ENCODE data around the gene HSPA12A. TPM values are rescaled to one million over a fixed set of nuclear protein-coding genes. Genes with fewer than 3 reads are reported as not detected.

HSPA12A gene
- total RNA-seq, 1 experiment from 2014 or later: 3.1 TPM

GRCh38 chr10:116636385-116636784, 106.0 kb downstream of the HSPA12A start:
- H3K4me1 ChIP-seq (ENCODE audit: insufficient read depth, low read length): no peaks in the 10 kb centered on the region
- H3K27me3 ChIP-seq (ENCODE audit: low read length): no peaks in the 10 kb centered on the region
- H4K20me1 ChIP-seq (ENCODE audit: low read length): no peaks in the 10 kb centered on the region
- no peaks in the 10 kb centered on the region for H3K9me3 ChIP-seq (ENCODE audit: low read length)
- H3K79me2 ChIP-seq (ENCODE audit: low read length): no peaks in the 10 kb centered on the region
- no peaks in the 10 kb centered on the region for H3F3A ChIP-seq (ENCODE audit: low read length, unreplicated experiment)
- no peak for ATAC-seq
- intact Hi-C loops (cut with micrococcal nuclease): no loop called here
- no peak for DNase-seq
- H3K27ac ChIP-seq (ENCODE audit: low read length): no peak overlapping the region
- no peaks in the 10 kb centered on the region for H3K36me3 ChIP-seq (ENCODE audit: low read depth, low read length)
- H3K9ac ChIP-seq (ENCODE audit: low read length): no peak overlapping the region
- CTCF ChIA-PET: no interaction called here
- no TSS peak for BruUV-seq (replicated peaks)
- POLR2A ChIA-PET (ENCODE audit: unreplicated experiment): no interaction called here
- H3K4me2 ChIP-seq (ENCODE audit: low read length): no peak overlapping the region
- no peak overlapping the region for H2AFZ ChIP-seq (ENCODE audit: low read length)
- no peaks in the 10 kb centered on the region for H3K9me2 ChIP-seq (replicated peaks; ENCODE audit: low read length)
- TF ChIP-seq CTCF (conservative IDR thresholded peaks at IDR 0.05; ENCODE audit: low read depth, low read length) (no peak), EZH2 (IDR thresholded peaks at IDR 0.05; ENCODE audit: low read length, unreplicated experiment) (no peak), EZH2phosphoT487 (IDR thresholded peaks at IDR 0.05; ENCODE audit: borderline replicate concordance, low read length) (no peak)
- H3K4me3 ChIP-seq (ENCODE audit: low read length): no peak overlapping the region

GRCh38 chr10:116634126-116634975, 108.0 kb downstream of the HSPA12A start:
- ChIA-PET POLR2A (ENCODE audit: unreplicated experiment) (no interaction called here), CTCF (no interaction called here)
- ATAC-seq: no peak
- Histone ChIP-seq H3K9me3 (ENCODE audit: low read length) (no peaks in the 10 kb centered on the region), H3K36me3 (ENCODE audit: low read depth, low read length) (no peaks in the 10 kb centered on the region), H2AFZ (ENCODE audit: low read length) (no peak overlapping the region), H3F3A (ENCODE audit: low read length, unreplicated experiment) (no peaks in the 10 kb centered on the region), H3K4me1 (ENCODE audit: insufficient read depth, low read length) (no peaks in the 10 kb centered on the region), H3K9me2 (replicated peaks; ENCODE audit: low read length) (no peaks in the 10 kb centered on the region), H3K9ac (ENCODE audit: low read length) (no peak overlapping the region), H3K4me3 (ENCODE audit: low read length) (no peak overlapping the region), H4K20me1 (ENCODE audit: low read length) (no peaks in the 10 kb centered on the region), H3K27ac (ENCODE audit: low read length) (no peak overlapping the region), H3K27me3 (ENCODE audit: low read length) (no peaks in the 10 kb centered on the region), H3K4me2 (ENCODE audit: low read length) (no peak overlapping the region), H3K79me2 (ENCODE audit: low read length) (no peaks in the 10 kb centered on the region)
- BruUV-seq (replicated peaks): no TSS peak
- intact Hi-C loops (cut with micrococcal nuclease): no loop called here
- no peak for DNase-seq
- no peak for TF ChIP-seq CTCF (conservative IDR thresholded peaks at IDR 0.05; ENCODE audit: low read depth, low read length)
- no peak for TF ChIP-seq EZH2phosphoT487 (IDR thresholded peaks at IDR 0.05; ENCODE audit: borderline replicate concordance, low read length)
- no peak for TF ChIP-seq EZH2 (IDR thresholded peaks at IDR 0.05; ENCODE audit: low read length, unreplicated experiment)

- TF ChIP-seq CTCF (conservative IDR thresholded peaks at IDR 0.05; ENCODE audit: low read depth, low read length): no peak
- no peak for TF ChIP-seq EZH2 (IDR thresholded peaks at IDR 0.05; ENCODE audit: low read length, unreplicated experiment)
- no peak for TF ChIP-seq EZH2phosphoT487 (IDR thresholded peaks at IDR 0.05; ENCODE audit: borderline replicate concordance, low read length)
- CTCF ChIA-PET: no interaction called here
- Histone ChIP-seq H3K36me3 (ENCODE audit: low read depth, low read length) (no peaks in the 10 kb centered on the region), H3K9me2 (replicated peaks; ENCODE audit: low read length) (no peaks in the 10 kb centered on the region), H2AFZ (ENCODE audit: low read length) (no peak overlapping the region), H3K4me3 (ENCODE audit: low read length) (no peak overlapping the region), H3K79me2 (ENCODE audit: low read length) (no peaks in the 10 kb centered on the region), H3K4me2 (ENCODE audit: low read length) (no peak overlapping the region), H4K20me1 (ENCODE audit: low read length) (no peaks in the 10 kb centered on the region), H3K4me1 (ENCODE audit: insufficient read depth, low read length) (no peaks in the 10 kb centered on the region), H3K9ac (ENCODE audit: low read length) (no peak overlapping the region), H3K9me3 (ENCODE audit: low read length) (no peaks in the 10 kb centered on the region), H3K27me3 (ENCODE audit: low read length) (no peaks in the 10 kb centered on the region), H3K27ac (ENCODE audit: low read length) (no peak overlapping the region), H3F3A (ENCODE audit: low read length, unreplicated experiment) (no peaks in the 10 kb centered on the region)
- intact Hi-C loops (cut with micrococcal nuclease): no loop called here
- no TSS peak for BruUV-seq (replicated peaks)
- no peak for DNase-seq
- POLR2A ChIA-PET (ENCODE audit: unreplicated experiment): no interaction called here
- no peak for ATAC-seq
These were observed 109.2 kb downstream of the HSPA12A start for GRCh38 chr10:116633216-116633600.
